Cardiac muscle cell (in vitro differentiated cells and primary cell): ENCODE data around the gene PDE8A. TPM values are rescaled to one million over a fixed set of nuclear protein-coding genes. Genes with fewer than 3 reads are reported as not detected.

ENCODE experiments used
- DNase-seq, 2 donors: peaks; one replicate each; pipeline versions ENCODE4 v3.0.0 to v3.0.0-alpha.2; 2010 to 2017; ENCODE audit warnings: low read depth in 1 of 2, low spot score in 1 of 2
- H3K27ac ChIP-seq: fragments of 200-600 bp; sonication (generic); 2 replicates; pipeline ENCODE4 v1.5.1; 2016
- H3K27me3 ChIP-seq: fragments of 200-600 bp; sonication (generic); 2 replicates; pipeline ENCODE4 v1.6.0; 2016; ENCODE audit warnings: control low read depth
- H3K36me3 ChIP-seq: fragments of 200-600 bp; sonication (generic); 2 replicates; pipeline ENCODE4 v1.5.1; 2016; ENCODE audit warnings: control low read depth
- H3K4me1 ChIP-seq: fragments of 200-600 bp; sonication (generic); 2 replicates; pipeline ENCODE4 v1.8.1; 2017; ENCODE audit warnings: low read depth, mild to moderate bottlenecking, mixed run types
- H3K4me3 ChIP-seq: fragments of 200-600 bp; sonication (generic); 2 replicates; pipeline ENCODE4 v1.5.1; 2016; ENCODE audit warnings: mild to moderate bottlenecking
- H3K9me3 ChIP-seq: fragments of 200-600 bp; sonication (generic); 2 replicates; pipeline ENCODE4 v1.5.1; 2017; ENCODE audit warnings: low read depth, mild to moderate bottlenecking, control low read depth
- polyA plus RNA-seq: library from polyadenylated mRNA; unstranded; fragments of >200 nt; fragmentation: Nextera tagmentation; extraction: Ambion mirVana; gene quantifications from 2 replicates; pipeline ENCODE4 v1.2.1, GENCODE V29; 2016
- total RNA-seq: library from RNA; depleted of rRNA; stranded (reverse); fragments of >200 nt; gene quantifications from 2 replicates; pipeline ENCODE4 v1.2.3, GENCODE V29; 2016
- TF ChIP-seq, protein P1 (sequence below): IDR thresholded peaks from 2 replicates; pipeline ENCODE4 v1.5.1; 2012; ENCODE audit warnings: low read depth, mild to moderate bottlenecking, low read length

The PDE8A gene
- total and polyA plus RNA-seq, 2 experiments from 2014 or later: 10.2 to 26.8 TPM

DNA sequence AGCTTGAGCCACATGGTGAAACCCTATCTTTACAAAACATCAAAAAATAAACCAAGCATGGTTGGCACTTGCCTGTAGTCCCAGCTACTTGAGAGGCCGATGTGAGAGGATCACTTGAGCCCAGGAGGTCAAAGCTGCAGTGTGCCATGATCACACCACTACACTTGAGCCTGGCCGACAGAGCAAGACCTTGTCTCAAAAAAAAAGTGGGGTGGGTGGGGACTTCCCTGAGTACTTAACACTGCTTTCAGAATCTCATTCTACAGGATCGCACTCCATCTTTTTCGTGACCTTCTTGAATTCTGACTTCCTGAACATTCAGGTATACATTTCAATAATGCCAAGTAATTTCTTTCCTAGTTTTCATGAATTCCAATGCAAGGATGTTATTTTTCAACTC lies 91.3 kb downstream of the PDE8A start:
- Histone ChIP-seq H3K27me3 (no peaks in the 10 kb centered on the region), H3K36me3 (no peaks in the 10 kb centered on the region), H3K27ac (no peak overlapping the region), H3K4me1 (no peaks in the 10 kb centered on the region), H3K4me3 (no peak overlapping the region), H3K9me3 (no peaks in the 10 kb centered on the region)
- TF ChIP-seq, protein P1, sequence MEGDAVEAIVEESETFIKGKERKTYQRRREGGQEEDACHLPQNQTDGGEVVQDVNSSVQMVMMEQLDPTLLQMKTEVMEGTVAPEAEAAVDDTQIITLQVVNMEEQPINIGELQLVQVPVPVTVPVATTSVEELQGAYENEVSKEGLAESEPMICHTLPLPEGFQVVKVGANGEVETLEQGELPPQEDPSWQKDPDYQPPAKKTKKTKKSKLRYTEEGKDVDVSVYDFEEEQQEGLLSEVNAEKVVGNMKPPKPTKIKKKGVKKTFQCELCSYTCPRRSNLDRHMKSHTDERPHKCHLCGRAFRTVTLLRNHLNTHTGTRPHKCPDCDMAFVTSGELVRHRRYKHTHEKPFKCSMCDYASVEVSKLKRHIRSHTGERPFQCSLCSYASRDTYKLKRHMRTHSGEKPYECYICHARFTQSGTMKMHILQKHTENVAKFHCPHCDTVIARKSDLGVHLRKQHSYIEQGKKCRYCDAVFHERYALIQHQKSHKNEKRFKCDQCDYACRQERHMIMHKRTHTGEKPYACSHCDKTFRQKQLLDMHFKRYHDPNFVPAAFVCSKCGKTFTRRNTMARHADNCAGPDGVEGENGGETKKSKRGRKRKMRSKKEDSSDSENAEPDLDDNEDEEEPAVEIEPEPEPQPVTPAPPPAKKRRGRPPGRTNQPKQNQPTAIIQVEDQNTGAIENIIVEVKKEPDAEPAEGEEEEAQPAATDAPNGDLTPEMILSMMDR: no peak
- no peak for DNase-seq

DNA sequence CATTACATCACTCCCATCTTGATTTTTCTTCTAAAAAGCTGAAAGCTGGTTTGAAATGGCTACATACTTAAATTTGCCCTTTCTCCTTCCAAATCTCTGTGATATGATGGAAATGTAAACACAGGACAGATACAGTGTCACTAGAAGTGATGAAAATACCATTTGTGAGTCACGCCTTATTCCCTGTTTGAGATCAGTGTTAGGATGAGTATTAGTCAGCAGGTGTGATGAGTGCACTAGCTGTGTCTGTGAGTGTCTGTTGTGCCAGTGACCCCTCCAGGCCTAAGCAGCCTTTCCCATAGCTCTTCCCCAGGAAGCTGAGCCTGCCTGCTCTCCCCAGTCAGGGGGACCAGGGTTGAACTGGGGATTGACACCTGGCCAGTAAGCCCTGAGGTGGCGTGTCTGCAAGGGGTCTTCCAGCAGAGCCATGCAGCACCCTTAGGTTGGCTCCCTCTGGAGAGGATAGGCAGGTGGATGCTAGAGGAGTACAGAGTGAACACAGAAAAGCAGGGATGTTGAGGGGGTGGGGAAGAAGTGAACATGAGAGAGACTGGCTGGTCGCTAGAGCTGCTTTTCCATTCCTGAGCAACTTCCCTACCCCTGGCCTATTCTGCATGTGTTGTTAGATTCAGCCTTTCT lies 92.0 kb downstream of the PDE8A start:
- Histone ChIP-seq H3K27me3 (no peaks in the 10 kb centered on the region), H3K4me3 (no peak overlapping the region), H3K4me1 (no peaks in the 10 kb centered on the region), H3K27ac (no peak overlapping the region), H3K9me3 (no peaks in the 10 kb centered on the region), H3K36me3 (no peaks in the 10 kb centered on the region)
- TF ChIP-seq, protein P1: no peak
- DNase-seq: no peak

DNA sequence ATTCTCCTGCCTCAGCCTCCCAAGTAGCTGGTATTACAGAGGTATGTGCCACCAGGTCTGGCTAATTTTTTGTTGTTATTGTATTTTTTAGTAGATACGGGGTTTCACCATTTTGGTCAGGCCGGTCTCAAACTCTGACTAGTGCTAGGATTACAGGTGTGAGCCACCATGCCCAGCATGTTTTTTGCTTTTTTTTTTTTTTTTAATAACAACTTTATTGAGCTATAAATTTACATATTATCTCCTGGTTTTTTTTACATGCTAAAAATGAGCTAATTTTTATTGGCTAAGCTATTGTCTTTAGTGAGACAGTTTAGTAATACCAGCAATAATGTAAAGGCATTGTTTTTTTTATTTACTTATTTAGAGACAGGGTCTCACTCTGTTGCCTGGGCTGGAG lies 105.2 kb downstream of the PDE8A start:
- TF ChIP-seq, protein P1: no peak
- Histone ChIP-seq H3K4me1 (no peaks in the 10 kb centered on the region), H3K9me3 (no peaks in the 10 kb centered on the region), H3K27me3 (no peaks in the 10 kb centered on the region), H3K27ac (no peak overlapping the region), H3K4me3 (no peak overlapping the region), H3K36me3 (peaks cover 3% of the 10 kb centered on the region)
- no peak for DNase-seq

DNA sequence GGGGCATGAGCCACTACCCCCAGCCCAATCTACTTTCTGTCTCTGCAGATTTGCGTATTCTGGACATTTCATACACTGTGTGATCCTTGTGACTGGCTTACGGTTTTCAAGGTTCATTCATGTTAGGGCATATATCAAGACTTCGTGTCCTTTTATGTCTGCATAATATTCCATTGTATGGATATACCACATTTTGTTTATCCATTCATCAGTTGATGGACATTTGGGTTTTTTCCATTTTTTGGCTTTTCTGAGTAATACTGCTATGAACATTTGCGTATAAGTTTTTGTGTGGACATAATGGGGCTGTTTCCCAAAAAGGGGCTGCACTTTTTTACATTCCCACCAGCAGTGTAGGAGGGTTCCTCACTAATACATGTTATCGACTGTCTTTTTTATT lies 106.6 kb downstream of the PDE8A start:
- no peaks in the 10 kb centered on the region for H3K4me1 ChIP-seq
- no peaks in the 10 kb centered on the region for H3K9me3 ChIP-seq
- H3K4me3 ChIP-seq: no peak overlapping the region
- TF ChIP-seq, protein P1: no peak
- no peak overlapping the region for H3K27ac ChIP-seq
- H3K36me3 ChIP-seq: peaks cover 3% of the 10 kb centered on the region
- H3K27me3 ChIP-seq: no peaks in the 10 kb centered on the region
- DNase-seq: no peak

DNA sequence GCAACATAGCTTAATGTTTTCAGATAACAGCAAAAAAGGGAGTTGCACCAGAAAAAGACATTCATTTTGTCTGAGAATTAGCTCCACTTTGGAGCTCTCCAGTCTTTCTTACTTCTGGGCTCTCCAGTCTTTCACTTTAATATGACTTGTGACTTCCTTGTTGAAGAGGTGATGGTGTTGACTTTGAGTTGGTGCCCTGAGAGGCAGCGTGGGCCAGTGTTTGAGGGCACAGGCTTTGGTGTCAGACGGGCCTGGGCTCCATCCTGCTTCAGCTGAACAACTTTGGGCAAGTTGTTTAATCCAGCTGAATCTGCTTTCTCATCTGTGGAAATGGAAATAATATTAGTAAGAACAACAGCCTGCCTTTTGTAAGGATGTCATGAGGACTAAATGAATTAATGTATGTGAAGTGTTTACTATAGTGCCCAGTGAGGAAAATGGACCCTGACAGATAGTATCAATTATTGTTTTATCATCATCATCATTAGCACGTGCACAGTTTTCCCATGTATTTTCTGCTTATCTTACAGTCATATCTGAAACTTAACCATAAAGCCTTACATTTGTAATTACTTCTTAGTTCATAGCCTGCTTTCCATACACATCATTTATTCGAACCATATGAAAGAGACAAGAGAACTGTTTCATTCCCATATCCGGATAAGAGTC lies 108.4 kb downstream of the PDE8A start:
- TF ChIP-seq, protein P1: no peak
- no peak overlapping the region for H3K4me3 ChIP-seq
- no peaks in the 10 kb centered on the region for H3K9me3 ChIP-seq
- H3K27me3 ChIP-seq: no peaks in the 10 kb centered on the region
- no peaks in the 10 kb centered on the region for H3K4me1 ChIP-seq
- no peak for DNase-seq
- peaks cover 3% of the 10 kb centered on the region for H3K36me3 ChIP-seq
- H3K27ac ChIP-seq: no peak overlapping the region
